SKM-1 (cell line): ENCODE data around the gene ILDR2.
"Not testable (repeated sequence)": the region's sequence is repeated elsewhere in the genome, so short reads cannot be mapped to it uniquely, and the experiment has no call there.

Experiments used
- DNase-seq: peaks from one replicate; lab custom pipeline; 2025; ENCODE audit not compliant: unreplicated experiment; lab: John Stamatoyannopoulos, UW

Gene ILDR2

GRCh38 chr1:166895766-166896165 lies 79.6 kb downstream of the ILDR2 start:
- no peak for DNase-seq

- DNase-seq, result no peak
Observed at GRCh38 chr1:166889776-166890175, 85.6 kb downstream of the ILDR2 start.

DNA sequence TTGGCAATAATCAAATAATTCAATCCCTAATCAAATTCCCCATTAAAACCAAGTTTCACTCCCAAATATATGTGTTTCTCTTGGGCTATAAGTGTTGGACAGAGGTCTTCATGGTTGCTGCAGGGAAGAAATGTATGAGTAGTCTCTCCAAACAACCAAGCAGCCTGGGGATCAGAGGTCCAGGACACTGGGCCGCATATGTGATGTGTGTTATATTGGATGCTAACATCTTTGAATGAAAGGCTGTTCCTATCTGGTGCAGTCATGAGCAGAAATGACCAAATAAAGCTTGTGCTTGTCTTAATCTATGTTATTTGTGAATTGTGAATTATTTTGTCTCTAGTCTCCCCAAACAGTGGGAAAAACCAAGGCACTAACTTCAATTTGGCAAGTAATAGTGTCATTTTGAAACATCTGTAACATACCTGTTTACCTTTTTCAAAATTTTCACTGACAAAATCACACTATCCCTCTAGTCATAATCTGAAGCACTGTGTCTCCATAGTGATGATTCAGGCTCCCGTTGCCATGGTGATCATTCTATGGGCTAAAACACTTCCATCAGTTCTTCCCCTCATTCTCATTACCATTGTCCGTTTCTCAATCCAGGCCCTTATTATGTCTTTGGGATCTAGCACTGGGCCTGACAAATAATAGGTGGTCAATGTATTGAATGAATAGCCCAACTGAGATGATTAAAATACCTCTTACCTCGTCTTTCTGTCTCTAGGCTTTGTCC lies 86.8 kb downstream of the ILDR2 start:
- DNase-seq, result no peak

DNA sequence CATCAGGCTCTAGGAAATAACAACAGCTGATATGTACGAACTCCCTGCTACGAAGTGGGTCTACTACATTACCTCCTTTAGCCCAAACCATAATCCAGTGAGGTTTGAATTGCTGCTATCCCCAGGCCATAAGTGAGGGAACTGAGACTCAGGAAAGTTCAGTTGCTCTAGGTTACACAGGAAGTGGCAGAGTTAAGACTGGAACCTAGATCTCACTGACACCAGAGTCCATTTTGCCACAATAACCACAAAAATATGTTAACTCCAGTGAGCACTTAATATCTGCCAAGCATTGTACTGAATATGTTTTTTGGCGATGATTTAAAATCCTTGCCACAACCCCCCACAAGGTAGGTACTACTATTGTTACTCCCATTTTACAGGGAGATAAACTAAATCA lies 90.4 kb downstream of the ILDR2 start:
- no peak for DNase-seq

DNA sequence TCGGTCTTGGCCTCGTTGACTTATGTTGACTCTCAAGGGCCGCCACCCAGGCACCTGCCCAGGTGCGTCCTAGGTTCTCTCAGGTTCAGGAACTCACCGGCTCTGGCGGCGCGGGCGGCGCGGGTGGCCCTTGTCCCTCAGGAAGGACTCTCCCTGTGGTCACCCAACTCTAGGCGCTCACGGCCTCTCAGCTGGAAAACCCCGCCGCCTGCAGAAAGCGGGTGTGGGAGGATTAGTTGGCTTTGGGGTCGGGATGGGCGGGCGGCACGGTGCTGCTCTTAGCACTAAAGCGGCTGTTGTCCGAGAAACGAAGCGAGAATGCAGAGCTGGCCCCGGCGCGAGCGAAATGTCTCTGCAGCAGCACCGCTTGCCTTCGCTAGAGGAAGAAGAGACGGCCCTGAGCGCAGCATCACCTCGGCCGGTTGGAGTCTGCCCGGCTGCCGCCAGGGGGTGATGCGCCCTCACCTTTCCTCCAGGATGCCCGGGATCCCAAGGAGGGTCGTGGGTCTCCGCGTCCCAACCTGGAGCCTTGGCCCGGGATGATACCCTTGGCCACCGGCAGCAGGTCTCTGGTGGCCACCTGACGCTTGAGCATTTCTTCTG lies 91.2 kb downstream of the ILDR2 start:
- DNase-seq, result no peak

DNA sequence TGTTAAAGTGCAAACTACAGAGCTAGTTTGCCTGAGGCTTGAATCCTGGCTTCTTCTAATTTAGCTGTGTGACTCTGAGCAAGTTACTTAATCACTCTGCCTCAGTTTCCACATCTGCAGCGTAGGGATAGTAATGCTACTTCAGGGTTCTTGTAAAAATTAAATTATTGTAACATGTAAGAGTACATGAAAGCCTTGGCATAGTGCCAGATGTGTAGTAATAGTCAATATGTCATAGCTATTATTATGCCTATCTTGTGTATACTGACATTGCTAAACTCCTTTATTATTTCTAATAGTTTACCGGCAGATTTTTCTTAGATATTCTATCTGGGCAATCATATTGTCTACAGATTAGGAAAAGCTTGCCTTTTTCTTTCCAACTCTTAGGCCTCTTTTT lies 92.4 kb downstream of the ILDR2 start:
- DNase-seq, result no peak

GRCh38 chr1:166878173-166878917 lies 97.0 kb downstream of the ILDR2 start:
- DNase-seq, result not testable (repeated sequence)

GRCh38 chr1:166876540-166876838 lies 98.9 kb downstream of the ILDR2 start:
- DNase-seq, result no peak

GRCh38 chr1:166875734-166876539 lies 99.4 kb downstream of the ILDR2 start, which contains the start of gene TADA1:
TADA1 (minus strand) TSS chr1:166876264; CDS start chr1:166876233, 31 bp downstream.
- peak; percentile 100 for DNase-seq

DNA sequence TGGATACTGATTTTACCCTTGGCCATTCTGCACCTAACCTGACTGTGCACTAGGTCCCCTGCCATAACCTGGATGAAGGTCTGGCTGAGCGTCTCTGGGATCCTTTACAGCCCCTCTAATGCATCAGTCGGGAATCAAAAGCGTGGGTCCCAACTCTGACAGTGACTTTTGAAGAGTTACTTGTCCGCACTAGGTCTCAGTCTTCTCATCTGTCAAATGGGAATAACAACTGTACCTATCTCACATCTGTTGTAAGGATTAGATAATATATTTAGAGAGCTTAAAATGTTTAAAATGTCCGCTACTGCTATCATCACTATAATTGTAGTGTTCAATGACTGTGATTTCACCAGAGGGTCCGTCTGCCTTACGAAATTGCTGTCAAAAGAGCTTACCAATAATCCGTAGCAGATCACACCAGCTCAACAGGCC lies 100.0 kb downstream of the ILDR2 start:
- DNase-seq, result no peak

DNA sequence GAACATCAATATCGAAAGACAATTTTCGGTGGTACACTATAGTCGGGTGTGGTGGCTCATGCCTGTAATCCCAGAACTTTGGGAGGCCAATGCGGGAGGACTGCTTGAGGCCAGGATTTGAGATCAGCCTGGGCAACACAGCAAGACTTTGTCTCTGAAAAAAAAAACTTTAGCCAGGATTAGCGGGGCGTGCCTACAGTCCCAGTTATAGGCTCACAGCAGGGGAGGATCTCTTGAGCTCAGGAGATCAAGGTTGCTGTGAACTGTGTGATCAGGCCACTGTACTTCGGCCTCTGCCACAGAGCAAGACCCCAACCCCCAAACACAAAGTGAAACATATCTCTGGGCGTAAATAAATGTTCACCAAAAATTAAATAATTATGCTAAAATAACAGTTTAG lies 100.9 kb downstream of the ILDR2 start:
- no peak for DNase-seq

DNA sequence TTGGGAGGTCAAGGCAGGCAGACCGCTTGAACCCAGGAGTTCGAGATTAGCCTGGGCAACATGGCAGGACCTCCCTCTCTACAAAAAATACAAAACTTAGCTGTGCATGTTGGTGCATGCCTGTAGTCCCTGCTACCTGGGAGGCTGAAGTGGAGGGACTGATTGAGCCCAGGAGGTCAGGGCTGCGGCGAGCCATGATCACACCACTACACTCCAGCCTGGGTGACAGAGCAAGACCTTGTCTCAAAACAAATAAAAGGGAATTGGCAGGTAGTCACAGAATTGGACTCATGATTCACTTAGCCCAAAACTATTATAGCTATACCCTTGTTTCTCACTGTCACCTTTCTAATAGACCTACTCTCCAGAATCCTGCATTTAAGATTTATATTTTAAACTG lies 104.8 kb downstream of the ILDR2 start:
- DNase-seq, result no peak

DNA sequence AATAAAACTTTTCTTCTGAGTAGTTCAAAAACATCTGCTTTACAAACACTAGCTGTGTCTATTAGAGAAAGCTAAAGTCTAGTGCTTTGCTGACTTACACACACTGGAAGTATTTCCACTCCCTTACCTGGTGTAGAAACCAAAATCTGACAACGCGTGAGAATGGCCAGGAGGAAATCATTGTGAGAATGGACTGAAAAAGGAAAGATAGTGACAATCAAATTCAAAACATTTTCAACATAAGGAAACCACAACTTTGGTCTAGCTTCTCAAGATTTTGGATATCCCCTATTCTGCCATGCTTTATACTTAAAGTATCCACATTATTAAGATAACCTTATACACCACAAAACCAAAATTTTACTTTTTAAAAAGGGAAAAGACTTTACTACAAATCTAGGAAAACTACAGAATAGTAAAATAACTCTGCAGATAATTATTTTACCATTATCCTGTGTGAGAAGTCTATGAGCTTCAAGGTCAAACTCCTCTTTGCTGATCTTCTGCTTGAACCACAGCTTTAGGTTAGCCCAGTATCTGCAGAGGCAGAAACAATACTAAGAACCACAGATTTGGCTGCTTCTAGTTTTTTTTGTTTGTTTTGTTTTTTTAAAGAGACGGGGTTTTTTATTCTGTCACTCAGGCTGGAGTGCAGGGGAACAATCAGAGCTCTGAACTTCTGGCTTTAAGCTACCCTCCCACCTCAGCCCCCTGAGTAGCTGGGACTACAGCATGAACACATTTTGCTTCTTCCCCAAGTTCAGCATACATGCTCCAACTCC lies 105.8 kb downstream of the ILDR2 start:
- DNase-seq, result no peak

DNA sequence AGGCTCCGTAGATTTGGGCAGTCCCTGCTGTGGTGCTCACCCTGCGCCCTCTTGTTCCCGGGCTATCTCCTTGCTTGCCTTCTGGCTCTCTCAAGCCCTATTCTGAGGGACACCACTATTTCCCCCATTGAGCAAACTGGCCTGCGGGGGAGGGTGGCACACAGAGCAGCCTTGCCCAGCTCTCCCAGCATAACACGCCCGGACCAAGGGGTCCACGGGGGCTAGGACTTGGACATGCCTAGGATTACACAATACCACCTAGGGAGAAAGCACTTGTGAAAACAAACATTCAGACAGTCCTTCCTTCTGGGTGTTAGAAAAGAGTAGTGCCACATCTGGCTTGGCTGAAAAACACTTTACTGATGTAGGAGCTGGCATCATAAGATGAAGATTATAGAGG lies 106.7 kb downstream of the ILDR2 start:
- no peak for DNase-seq

DNA sequence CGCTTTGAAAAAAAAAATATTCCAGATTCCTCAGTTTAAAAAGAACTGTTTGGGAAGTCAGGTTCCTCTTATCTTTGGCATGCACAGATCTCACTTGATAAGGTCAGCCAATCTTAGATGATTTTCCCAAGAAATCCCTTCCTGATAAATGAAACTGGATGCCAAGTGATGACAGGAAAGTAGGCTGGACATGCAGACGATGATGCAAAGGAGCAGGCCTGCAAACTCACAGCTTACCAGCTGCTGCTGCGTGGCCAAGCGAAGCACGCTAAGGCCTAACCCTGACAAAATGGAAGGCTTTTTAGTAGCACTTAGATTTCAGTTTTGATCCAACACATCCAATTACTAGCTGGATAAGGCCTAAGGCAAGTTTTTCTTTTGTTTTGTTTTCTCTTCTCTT lies 109.4 kb downstream of the ILDR2 start:
- DNase-seq, result no peak

DNA sequence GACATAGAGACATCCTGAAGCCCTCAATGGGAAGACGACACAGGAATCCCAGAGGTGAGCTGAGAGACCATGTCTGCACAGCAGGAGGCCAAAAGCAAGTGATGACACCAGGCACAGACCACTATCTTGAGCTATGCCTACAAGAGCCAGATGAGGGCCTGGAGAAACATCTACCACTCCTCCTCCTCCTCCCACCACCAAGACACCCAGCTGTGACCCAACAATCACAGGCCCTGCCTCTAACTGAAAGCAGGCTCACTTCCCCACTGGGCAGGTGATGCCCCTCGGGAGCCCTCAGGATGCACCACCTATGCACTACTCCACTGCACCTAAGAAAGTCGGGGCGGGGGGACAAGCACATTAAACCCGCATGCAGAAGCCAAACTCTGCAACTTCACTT lies 115.7 kb downstream of the ILDR2 start:
- no peak for DNase-seq

DNA sequence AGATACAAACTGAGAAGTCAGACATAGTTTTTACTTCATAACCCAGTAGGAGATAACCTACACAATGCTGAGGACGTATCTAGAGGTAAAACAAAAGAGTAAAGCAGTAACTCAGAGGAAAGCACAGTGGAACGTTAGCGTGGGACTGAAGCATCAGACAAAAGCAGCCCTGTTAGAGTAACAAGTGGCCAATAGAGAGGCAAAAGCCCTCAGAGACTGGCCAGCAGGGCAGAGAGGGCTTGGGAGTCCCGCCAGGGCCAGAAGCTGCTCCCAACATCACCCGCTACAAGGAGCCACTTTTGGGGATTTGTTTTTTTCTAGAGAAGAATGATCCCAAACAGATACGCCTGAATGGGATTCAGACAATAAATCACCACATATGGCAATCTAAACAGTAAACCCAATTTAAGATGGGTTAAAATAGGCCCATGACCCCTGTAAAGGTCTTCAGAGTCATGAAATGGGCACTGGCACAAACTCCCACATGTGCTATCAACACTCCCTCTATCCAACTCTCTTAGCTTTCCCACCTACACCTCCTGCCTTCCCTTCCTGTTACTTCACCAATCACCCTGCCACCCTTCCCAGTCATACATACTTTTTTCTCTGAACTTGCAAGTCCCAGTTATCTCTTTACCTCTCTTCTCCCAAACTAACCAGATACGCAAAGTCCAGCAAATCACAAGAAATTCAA lies 116.5 kb downstream of the ILDR2 start:
- no peak for DNase-seq
